Measurements from ENCODE around the gene CFTR.

DNA sequence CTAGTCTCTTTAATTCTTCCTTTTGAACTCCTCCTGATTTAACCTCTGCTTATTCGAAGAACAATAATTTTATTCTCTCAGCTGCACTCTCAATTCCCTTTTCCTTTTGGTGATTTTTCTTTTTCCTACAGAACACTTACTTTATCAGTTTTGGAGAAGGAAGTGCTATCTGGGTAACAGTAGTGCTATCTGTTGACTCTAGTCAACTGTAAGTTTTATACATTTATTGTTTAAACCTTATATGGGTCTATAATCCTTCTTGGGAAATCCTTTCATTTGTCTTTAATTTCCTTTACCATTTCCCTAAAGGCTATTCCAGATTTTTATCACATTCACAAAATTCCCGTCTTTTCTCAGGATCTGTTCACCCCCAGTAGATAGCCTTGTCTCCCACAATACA, 64.2 kb downstream of the CFTR start:
- TF ChIP-seq CTCF (conservative IDR thresholded peaks at IDR 0.05; ENCODE audit: low read depth, low read length) (no peak), EZH2 (IDR thresholded peaks at IDR 0.05; ENCODE audit: borderline replicate concordance, low read depth, low read length, poor library complexity, severe bottlenecking) (no peak)

Data from A673 (cell line).